ENCODE data around the gene MAG.

Gene MAG

GRCh38 chr19:35363001-35363590 is 71.1 kb downstream of the MAG start:
- DNase-seq (ENCODE audit: low spot score) = no peak

All from hepatic stellate cell (primary cell).